Motor neuron (in vitro differentiated cells): Measurements from ENCODE around the gene UNC13D. TPM values are rescaled to one million over a fixed set of nuclear protein-coding genes. Genes with fewer than 3 reads are reported as not detected.

ENCODE experiments used
- ATAC-seq, 8 experiments: fragments of 200-7000 bp; cut with Tn5 transposase; replicated peaks in 6 of 8; 2 replicates each; pipeline ENCODE4 v1.8.0; 2021; ENCODE audit warnings: mild to moderate bottlenecking in 8 of 8, moderate library complexity in 8 of 8
- H3K27ac ChIP-seq, 2 donors: fragments of 250-450 bp; sonication (Bioruptor Pico); 2 replicates each; pipeline ENCODE4 v1.9.0; 2021; ENCODE audit warnings: antibody characterized with exemption in 2 of 2, mild to moderate bottlenecking in 2 of 2, moderate library complexity in 1 of 2
- H3K4me1 ChIP-seq, 2 donors: fragments of 250-450 bp; sonication (Bioruptor Pico); replicated peaks in 1 of 2; 2 replicates each; pipeline ENCODE4 v1.6.1; 2021; ENCODE audit warnings: antibody characterized with exemption in 2 of 2, mild to moderate bottlenecking in 2 of 2, moderate library complexity in 1 of 2
- H3K4me3 ChIP-seq, 5 donors: fragments of 250-450 bp; sonication (Bioruptor Pico); 2 replicates each; pipeline ENCODE4 v1.9.0; 2021; ENCODE audit warnings: antibody characterized with exemption in 5 of 5, mild to moderate bottlenecking in 5 of 5, moderate library complexity in 4 of 5
- WGBS, 10 experiments: fragments of 450-650 bp; shearing (Covaris generic); methylation state at CpG; one replicate each; pipeline ENCODE4 v1.0.0; 2022; 5-methylcytosine and 5-hydroxymethylcytosine counted together
- in situ Hi-C, 9 experiments: fragments of 400-800 bp; cut with MboI; loops; one replicate each; pipeline ENCODE4 v1.15.0; 2021; ENCODE audit warnings: low sequenced_read_pairs in 9 of 9, low pct_unique_long_range_greater_than_20kb in 2 of 9; ENCODE audit not compliant: unreplicated experiment in 9 of 9
- total RNA-seq, 8 experiments: library from RNA; unstranded; fragments of 300-600 nt; gene quantifications; 2 replicates each; pipeline versions ENCODE4 v1.2.3 to v1.2.4, GENCODE V29; 2022

Gene UNC13D
- total RNA-seq, 8 experiments from 2014 or later: 0.87 to 9.1 (median 2.7) TPM

DNA sequence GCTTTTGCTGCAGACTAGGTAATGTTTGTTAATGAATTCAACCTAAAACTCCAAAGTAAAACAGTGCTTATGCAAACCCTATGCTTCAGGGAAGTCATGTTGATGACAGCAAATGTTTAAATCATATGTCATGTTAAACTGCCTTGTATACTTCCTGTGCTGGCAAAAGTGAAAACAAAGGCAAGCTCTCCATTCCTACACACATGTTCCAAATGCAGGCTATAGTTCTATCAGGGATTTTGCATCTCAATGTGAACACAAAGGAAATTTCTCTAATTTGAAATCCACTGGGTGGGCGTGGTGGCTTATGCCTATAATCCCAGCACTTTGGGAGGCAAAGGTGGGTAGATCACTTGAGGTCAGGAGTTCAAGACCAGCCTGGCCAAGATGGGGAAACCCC lies 40.3 kb downstream of the UNC13D start:
- 100% methylated on average over 1 of the region's 1 CpG; no CpG with 5 or more reads in 7 of the 10 experiments for WGBS, 10 experiments
- in situ Hi-C loops: no loop called here
- peak in 3 of 8 experiments; percentile 53 to 66 (median 57) for ATAC-seq
- no peak overlapping the region for H3K4me3 ChIP-seq
- peaks cover 6 to 7% of the 10 kb centered on the region in 2 donors for H3K4me1 ChIP-seq
- no peak overlapping the region for H3K27ac ChIP-seq

GRCh38 chr17:75799402-75799801 lies 44.8 kb downstream of the UNC13D start:
- no peak overlapping the region for H3K4me3 ChIP-seq
- ATAC-seq: no peak
- no peak overlapping the region for H3K27ac ChIP-seq
- 72 to 100% (median 100%) methylated on average over 1 to 2 of the region's 4 CpGs; no CpG with 5 or more reads in 7 of the 10 experiments for WGBS, 10 experiments
- in situ Hi-C loops: no loop called here
- peaks cover 0 to 3% of the 10 kb centered on the region in 2 donors for H3K4me1 ChIP-seq

- in situ Hi-C loops: no loop called here
- ATAC-seq: no peak
- H3K27ac ChIP-seq: no peak overlapping the region
Observed at GRCh38 chr17:75795820-75796607, 48.2 kb downstream of the UNC13D start.

DNA sequence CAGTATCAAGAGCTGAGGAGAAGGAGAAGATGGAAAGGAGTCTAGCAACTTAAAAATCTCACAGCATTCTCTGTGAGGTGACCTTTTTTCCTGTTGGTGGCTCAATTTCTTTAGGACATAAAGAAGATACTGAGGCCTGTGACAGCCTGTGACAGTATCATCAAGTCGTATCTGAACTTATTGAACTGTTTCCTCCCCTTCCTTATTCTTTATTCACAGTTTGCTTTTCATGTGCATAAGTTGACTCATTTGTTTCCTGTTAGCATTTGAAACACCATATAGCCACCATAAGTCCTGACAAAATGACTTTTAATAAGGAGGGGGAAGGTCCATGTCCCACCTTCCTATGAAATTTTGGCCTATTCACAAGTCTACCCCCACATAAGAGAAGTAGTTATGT lies 50.7 kb downstream of the UNC13D start:
- H3K27ac ChIP-seq: no peak overlapping the region
- in situ Hi-C loops: no loop called here
- peak in 2 of 8 experiments; percentile 65 to 80 for ATAC-seq
- H3K4me1 ChIP-seq: no peaks in the 10 kb centered on the region
- WGBS, 10 experiments: 0 to 100% (median 75%) methylated on average over 1 of the region's 1 CpG; no CpG with 5 or more reads in 1 of the 10 experiments
- H3K4me3 ChIP-seq: no peak overlapping the region

More at GRCh38 chr17:75795820-75796607, 48.2 kb downstream of the UNC13D start:
- 80 to 100% (median 92%) methylated on average over 1 to 7 of the region's 8 CpGs; no CpG with 5 or more reads in 2 of the 10 experiments for whole genome bisulfite sequencing, 10 experiments
- Histone ChIP-seq H3K4me3 (no peak overlapping the region), H3K4me1 (no peaks in the 10 kb centered on the region)

DNA sequence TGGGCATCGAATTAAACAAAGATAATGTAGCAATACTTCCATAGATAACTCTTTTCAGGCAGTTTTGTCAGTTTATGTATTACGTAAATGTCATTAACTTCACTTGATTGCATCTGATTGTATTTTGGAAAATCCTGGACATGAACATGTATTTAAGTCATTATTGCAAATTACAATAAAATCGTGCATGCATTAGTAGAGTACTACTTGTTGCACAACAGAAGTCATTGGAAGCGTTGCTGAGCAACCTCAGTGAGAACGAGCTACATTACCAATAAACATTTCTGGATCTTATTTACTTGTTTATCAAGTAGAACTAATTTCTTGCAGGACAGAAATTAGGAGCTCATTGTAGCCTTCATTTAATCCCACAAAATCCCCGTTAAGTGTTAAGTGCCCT lies 53.0 kb downstream of the UNC13D start:
- in situ Hi-C loops: no loop called here
- Histone ChIP-seq H3K4me3 (no peak overlapping the region), H3K4me1 (peaks cover 12 to 13% of the 10 kb centered on the region in 2 donors), H3K27ac (no peak overlapping the region)
- no peak for ATAC-seq
- 40 to 100% (median 92%) methylated on average over 1 to 6 of the region's 6 CpGs for WGBS, 10 experiments

DNA sequence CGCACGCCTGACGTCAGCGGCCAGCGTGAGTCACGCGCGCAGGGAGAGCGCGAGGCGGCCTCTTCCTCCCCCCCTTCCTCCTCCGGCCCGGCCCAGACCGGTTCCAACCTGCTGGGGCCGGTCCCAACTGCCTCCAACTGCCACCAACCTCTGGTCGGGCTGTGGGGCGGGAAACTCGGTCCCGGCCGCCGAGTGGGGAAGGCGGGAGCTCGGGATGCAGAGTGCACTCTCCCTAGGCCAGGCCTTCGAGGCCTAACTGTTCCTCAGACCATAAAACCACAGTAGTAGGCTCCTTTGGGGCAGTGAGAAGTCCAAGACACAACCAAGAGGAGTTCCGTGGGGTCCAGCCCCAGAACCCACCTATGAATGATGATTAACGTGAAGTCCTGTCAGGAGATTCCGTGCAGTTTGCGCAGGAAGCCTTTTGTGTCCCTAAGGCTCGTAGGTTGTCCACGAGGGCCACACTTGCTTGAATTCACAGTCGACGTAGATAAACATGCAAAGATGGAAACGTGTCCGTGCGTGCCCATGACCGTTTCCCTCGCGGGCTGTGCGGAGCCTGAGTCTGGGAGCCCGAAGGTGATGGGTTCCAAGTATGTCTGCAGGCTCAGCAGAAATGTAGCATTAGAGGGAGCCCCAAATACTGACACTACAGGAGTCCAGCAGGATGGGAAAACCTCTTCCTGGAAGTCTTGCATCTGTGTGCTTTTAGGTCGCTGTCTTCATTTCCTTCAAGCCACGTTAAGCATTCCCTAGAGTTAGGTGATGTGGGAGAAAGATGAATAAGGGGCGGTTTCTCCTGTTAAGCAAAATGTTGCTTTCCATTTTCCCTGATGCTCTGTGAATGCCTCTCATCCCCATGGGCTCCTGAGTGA lies 59.0 kb downstream of the UNC13D start:
- Histone ChIP-seq H3K4me3 (peak overlapping the region; percentile 46 to 77 (median 66)), H3K27ac (peak overlapping the region; percentile 98 to 100), H3K4me1 (peaks cover 32 to 35% of the 10 kb centered on the region in 2 donors)
- peak; percentile 79 to 88 (median 82) for ATAC-seq
- WGBS, 10 experiments: 0 to 80% (median 2%) methylated on average over 1 to 12 of the region's 43 CpGs; no CpG with 5 or more reads in 3 of the 10 experiments
- in situ Hi-C loops: no loop called here

GRCh38 chr17:75784473-75785015 lies 59.7 kb downstream of the UNC13D start, which contains the start of gene UNK:
Gene UNK, plus strand, starts transcription at chr17:75784806. Its CDS starts 75 bp downstream, at chr17:75784881.
- ATAC-seq: peak; percentile 69 to 86 (median 82)
- peak within 1 kb of the TSS; percentile 46 to 77 (median 66) for H3K4me3 ChIP-seq
- H3K4me1 ChIP-seq: peaks cover 32 to 35% of the 10 kb centered on the region in 2 donors
- H3K27ac ChIP-seq: peak within 1 kb of the TSS; percentile 98 to 100
- in situ Hi-C loops: no loop called here
- WGBS, 10 experiments: 0 to 1% (median 0%) methylated on average over 1 to 17 of the region's 45 CpGs; no CpG with 5 or more reads in 3 of the 10 experiments

GRCh38 chr17:75783803-75784472 lies 60.3 kb downstream of the UNC13D start:
- in situ Hi-C loops: no loop called here
- Histone ChIP-seq H3K4me1 (peaks cover 32 to 35% of the 10 kb centered on the region in 2 donors), H3K27ac (peak overlapping the region; percentile 98 to 100), H3K4me3 (peak overlapping the region; percentile 27 to 77 (median 64))
- peak in 5 of 8 experiments; percentile 0 to 3 (median 2) for ATAC-seq
- WGBS, 10 experiments: 4 to 90% (median 60%) methylated on average over 1 to 20 of the region's 20 CpGs

GRCh38 chr17:75783069-75783783 lies 61.0 kb downstream of the UNC13D start:
- WGBS, 10 experiments: 7 to 91% (median 55%) methylated on average over 1 to 6 of the region's 6 CpGs
- peak overlapping the region in 1 of 2 donors; percentile 100 for H3K27ac ChIP-seq
- in situ Hi-C loops: no loop called here
- peaks cover 32 to 35% of the 10 kb centered on the region in 2 donors for H3K4me1 ChIP-seq
- H3K4me3 ChIP-seq: no peak overlapping the region
- no peak for ATAC-seq

DNA sequence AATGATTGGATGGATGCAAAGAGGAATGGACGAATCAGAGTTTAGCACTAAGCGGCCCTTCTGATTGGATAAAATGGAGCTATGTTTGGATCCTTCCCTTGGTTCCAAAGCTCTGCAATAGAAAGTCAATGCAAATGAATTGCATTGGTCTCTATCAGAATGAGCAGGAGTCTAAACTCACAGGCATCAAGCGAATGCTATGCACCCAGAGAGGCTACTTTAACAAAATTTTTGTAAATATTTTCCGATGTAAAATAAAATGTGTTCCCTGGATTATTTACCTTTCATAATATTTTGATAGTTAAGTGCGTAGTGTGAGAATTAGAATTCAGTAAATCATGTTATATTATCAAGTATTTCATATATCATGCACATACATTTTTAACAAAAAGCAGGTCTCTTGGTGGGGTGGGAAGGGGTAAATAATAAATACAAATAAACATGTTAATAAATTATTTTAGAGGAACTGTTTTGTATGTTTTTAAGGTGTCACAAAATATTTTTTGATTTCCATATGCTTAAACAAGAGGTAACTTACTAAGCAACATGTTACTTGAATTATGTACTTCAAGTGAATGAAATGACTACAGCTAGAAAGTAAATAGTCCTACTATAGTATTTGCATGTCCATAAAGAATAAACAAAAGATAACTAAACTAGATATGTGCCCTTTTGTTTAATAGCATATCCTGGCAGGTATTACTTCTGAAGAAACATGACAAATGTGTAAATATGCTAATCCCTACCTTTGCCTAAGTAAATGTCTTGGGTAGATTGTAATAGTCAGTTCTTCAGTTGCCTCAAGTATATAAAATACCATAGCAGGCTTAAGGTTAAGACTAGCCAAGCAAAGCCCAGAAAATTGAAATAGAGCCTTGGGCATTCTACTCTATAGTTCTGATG lies 64.0 kb downstream of the UNC13D start:
- no peak overlapping the region for H3K27ac ChIP-seq
- no peak for ATAC-seq
- in situ Hi-C loops: no loop called here
- 7 to 42% (median 24%) methylated on average over 2 to 5 of the region's 5 CpGs for WGBS, 10 experiments
- peak overlapping the region in 2 of 5 donors; percentile 2 to 5 for H3K4me3 ChIP-seq
- peaks cover 22 to 24% of the 10 kb centered on the region in 2 donors for H3K4me1 ChIP-seq
